ENCODE measurements around the gene AP1G1.

DNA sequence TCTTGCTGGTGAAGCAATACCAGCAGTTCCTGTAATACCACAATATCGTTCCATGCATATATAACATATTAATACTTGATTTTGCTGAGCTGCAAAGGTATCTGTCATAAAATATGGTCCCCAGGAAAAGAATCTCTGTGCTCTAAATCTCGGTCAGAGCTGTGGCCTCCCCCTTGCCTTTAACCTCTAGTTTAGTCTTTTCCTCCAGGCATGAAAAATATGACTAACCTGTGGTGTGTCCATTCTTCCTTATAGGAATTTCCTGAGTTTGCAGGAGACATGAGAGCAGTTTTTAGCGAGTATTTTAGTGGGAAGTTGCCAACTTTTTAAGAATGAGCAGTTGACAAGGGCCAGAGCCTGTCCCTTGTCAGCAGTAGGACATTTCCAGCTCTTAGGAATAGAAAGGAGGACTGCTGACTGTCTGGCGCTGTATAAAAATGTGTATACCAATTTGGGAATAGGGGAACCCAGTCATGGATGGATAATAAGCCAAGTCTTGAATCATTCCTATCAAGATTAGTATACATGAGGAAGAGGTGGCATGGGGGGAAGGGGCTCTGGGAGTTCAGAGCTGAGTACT lies 45.8 kb upstream of the AP1G1 start:
- TF ChIP-seq, protein P1, sequence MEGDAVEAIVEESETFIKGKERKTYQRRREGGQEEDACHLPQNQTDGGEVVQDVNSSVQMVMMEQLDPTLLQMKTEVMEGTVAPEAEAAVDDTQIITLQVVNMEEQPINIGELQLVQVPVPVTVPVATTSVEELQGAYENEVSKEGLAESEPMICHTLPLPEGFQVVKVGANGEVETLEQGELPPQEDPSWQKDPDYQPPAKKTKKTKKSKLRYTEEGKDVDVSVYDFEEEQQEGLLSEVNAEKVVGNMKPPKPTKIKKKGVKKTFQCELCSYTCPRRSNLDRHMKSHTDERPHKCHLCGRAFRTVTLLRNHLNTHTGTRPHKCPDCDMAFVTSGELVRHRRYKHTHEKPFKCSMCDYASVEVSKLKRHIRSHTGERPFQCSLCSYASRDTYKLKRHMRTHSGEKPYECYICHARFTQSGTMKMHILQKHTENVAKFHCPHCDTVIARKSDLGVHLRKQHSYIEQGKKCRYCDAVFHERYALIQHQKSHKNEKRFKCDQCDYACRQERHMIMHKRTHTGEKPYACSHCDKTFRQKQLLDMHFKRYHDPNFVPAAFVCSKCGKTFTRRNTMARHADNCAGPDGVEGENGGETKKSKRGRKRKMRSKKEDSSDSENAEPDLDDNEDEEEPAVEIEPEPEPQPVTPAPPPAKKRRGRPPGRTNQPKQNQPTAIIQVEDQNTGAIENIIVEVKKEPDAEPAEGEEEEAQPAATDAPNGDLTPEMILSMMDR (IDR thresholded peaks at IDR 0.05): no peak
- TF ChIP-seq POLR2AphosphoS5 (IDR thresholded peaks at IDR 0.05): no peak
